Heart left ventricle (tissue), 16 donors: ENCODE data around the gene RBM44. TPM values are rescaled to one million over a fixed set of nuclear protein-coding genes. Genes with fewer than 3 reads are reported as not detected.

Experiments used
- ATAC-seq, 4 donors: fragments of 200-7000 bp; cut with Tn5 transposase; one replicate each; pipeline ENCODE4 v1.9.1; 2020 to 2022; ENCODE audit warnings: moderate library complexity in 4 of 4, mild to moderate bottlenecking in 3 of 4, moderate number of reproducible peaks in 1 of 4
- DNase-seq, 5 donors: peaks; one replicate each; pipeline ENCODE4 v3.0.0-alpha.2; 2020
- H3K27ac ChIP-seq, 12 donors: fragments of 200-600 bp; sonication (generic) in 4 of 12; one replicate each; pipeline versions ENCODE4 v1.5.0 to v1.8.0; 2016 to 2022; ENCODE audit warnings: mild to moderate bottlenecking in 2 of 12
- H3K27me3 ChIP-seq, 9 donors: fragments of 200-600 bp; sonication (generic) in 2 of 9; one replicate each; pipeline versions ENCODE4 v1.5.1 to v1.8.0; 2016 to 2022; ENCODE audit warnings: mild to moderate bottlenecking in 3 of 9
- H3K36me3 ChIP-seq, 9 donors: fragments of 200-600 bp; sonication (generic) in 2 of 9; one replicate each; pipeline versions ENCODE4 v1.5.0 to v1.8.0; 2018 to 2022; ENCODE audit warnings: mild to moderate bottlenecking in 2 of 9
- H3K4me1 ChIP-seq, 12 donors: fragments of 200-600 bp; sonication (generic) in 4 of 12; one replicate each; pipeline versions ENCODE4 v1.5.0 to v1.8.0; 2016 to 2022; ENCODE audit warnings: mild to moderate bottlenecking in 3 of 12
- H3K4me3 ChIP-seq, 12 donors: fragments of 200-600 bp; sonication (generic) in 4 of 12; one replicate each; pipeline versions ENCODE4 v1.5.0 to v1.8.0; 2017 to 2022; ENCODE audit warnings: mild to moderate bottlenecking in 9 of 12, moderate library complexity in 4 of 12
- H3K9me3 ChIP-seq, 12 donors: fragments of 200-600 bp; sonication (generic) in 4 of 12; one replicate each; pipeline versions ENCODE4 v1.5.0 to v1.8.0; 2016 to 2022; ENCODE audit warnings: mild to moderate bottlenecking in 1 of 12
- CTCF ChIP-seq, 12 donors: fragments of 200-600 bp; sonication (generic) in 4 of 12; IDR thresholded peaks; one replicate each; pipeline versions ENCODE4 v1.5.0 to v1.8.0; 2018 to 2022; ENCODE audit warnings: antibody characterized with exemption in 12 of 12, mild to moderate bottlenecking in 5 of 12
- POLR2A ChIP-seq, 2 donors: fragments of 450-650 bp; IDR thresholded peaks; one replicate each; pipeline ENCODE4 v1.6.1; 2017; ENCODE audit warnings: antibody characterized with exemption in 2 of 2, mild to moderate bottlenecking in 2 of 2, moderate library complexity in 2 of 2
- WGBS, 4 donors: extraction: QIAGEN DNeasy Blood & Tissue Kit in 2 of 4; methylation state at CpG; one replicate each; pipeline versions ENCODE4 v1.1.5 to v1.1.7; 2013 to 2018; 5-methylcytosine and 5-hydroxymethylcytosine counted together
- intact Hi-C, 10 donors: fragments of 100-400 bp; cut with DNase I; formaldehyde crosslinking; loops; one replicate each; pipeline versions ENCODE4 v1.11.1 to v1.14.2; 2022
- polyA plus RNA-seq, 2 donors: library from polyadenylated mRNA; stranded (reverse); fragments of 200-250 nt; gene quantifications; one replicate each; pipeline ENCODE4 v1.2.3, GENCODE V29; 2013
- total RNA-seq, 9 donors: library from RNA; depleted of rRNA in 2 of 9; stranded (reverse); fragments of >200 nt in 2 of 9; fragmentation: NEBNext Ultra II Directional in 3 of 9; extraction: Animal tissue kit (Norgen Biotek cat#: 25700) in 3 of 9; gene quantifications; one replicate each; pipeline versions ENCODE4 v1.1.0 to v1.2.4, GENCODE V29; 2016 to 2023
- donor health status: ischemic (EF 13 %, LVEDD 7.1; RV severe dilation, severe dysfunction).
- donor health status: healthy with polysubstance abuse.
- donor health status: DM: no; HTN: yes; CAD: no.
- donor health status: DM: no; HTN: no; CAD: no.
- donor health status: ischemic (EF 25% LVEDD 6.9; RV normal size, moderate dysfunction).
- donor health status: ischemic (EF 25% LVEDD 5.7; RV mildly dilated, moderate dysfunction).
- donor health status: healthy.
- donor health status: DM: yes; HTN: yes; CAD: no.
- donor health status: ischemic (EF 35%, LVEDD 5.7; RV mildly dilated, moderate dysfunction).
- donor health status: nonischemic (EF 11% LVEDD 7.7; RV severe dilation, severe dysfunction).
- donor health status: DM: yes; HTN: yes; CAD: no.
- donor health status: PGD.
- donor health status: ischemic (EF 29% LVEDD 5.4; RV normal size, mild dysfunction).
- donor health status: nonischemic (EF 23%, LVEDD 6.1; RV moderate dilation, normal function).

RBM44 gene
- total and polyA plus RNA-seq, 11 donors = 0.16 to 0.94 (median 0.44) TPM

- no peaks in the 10 kb centered on the region for H3K36me3 ChIP-seq
- peaks cover 0 to 68% (median 20%) of the 10 kb centered on the region in 12 donors for H3K4me1 ChIP-seq
- H3K27me3 ChIP-seq = no peaks in the 10 kb centered on the region
- no peak for ATAC-seq
- intact Hi-C loops = no loop called here
- TF ChIP-seq CTCF (IDR thresholded peaks at IDR 0.05) (no peak), POLR2A (IDR thresholded peaks at IDR 0.05) (no peak)
- 53 to 73% (median 68%) methylated on average over 10 to 12 of the region's 12 CpGs for WGBS, 4 donors
- H3K4me3 ChIP-seq = no peak overlapping the region
- DNase-seq = no peak
- H3K9me3 ChIP-seq = no peaks in the 10 kb centered on the region
- H3K27ac ChIP-seq = peak overlapping the region in 5 of 12 donors; percentile 8 to 97 (median 48)
Measured at GRCh38 chr2:237876532-237876931, 78.0 kb downstream of the RBM44 start.

GRCh38 chr2:237876951-237877491 lies 78.4 kb downstream of the RBM44 start:
- Histone ChIP-seq H3K27me3 (no peaks in the 10 kb centered on the region), H3K36me3 (no peaks in the 10 kb centered on the region), H3K4me3 (no peak overlapping the region), H3K4me1 (peaks cover 0 to 64% (median 17%) of the 10 kb centered on the region in 12 donors), H3K27ac (peak overlapping the region in 4 of 12 donors; percentile 42 to 97 (median 56)), H3K9me3 (no peaks in the 10 kb centered on the region)
- TF ChIP-seq POLR2A (IDR thresholded peaks at IDR 0.05) (no peak), CTCF (IDR thresholded peaks at IDR 0.05) (no peak)
- intact Hi-C loops = no loop called here
- WGBS, 4 donors = 83 to 90% (median 87%) methylated on average over 17 to 23 of the region's 23 CpGs
- DNase-seq = peak in 1 of 5 donors; percentile 34
- ATAC-seq = peak; percentile 6 to 45 (median 20)

DNA sequence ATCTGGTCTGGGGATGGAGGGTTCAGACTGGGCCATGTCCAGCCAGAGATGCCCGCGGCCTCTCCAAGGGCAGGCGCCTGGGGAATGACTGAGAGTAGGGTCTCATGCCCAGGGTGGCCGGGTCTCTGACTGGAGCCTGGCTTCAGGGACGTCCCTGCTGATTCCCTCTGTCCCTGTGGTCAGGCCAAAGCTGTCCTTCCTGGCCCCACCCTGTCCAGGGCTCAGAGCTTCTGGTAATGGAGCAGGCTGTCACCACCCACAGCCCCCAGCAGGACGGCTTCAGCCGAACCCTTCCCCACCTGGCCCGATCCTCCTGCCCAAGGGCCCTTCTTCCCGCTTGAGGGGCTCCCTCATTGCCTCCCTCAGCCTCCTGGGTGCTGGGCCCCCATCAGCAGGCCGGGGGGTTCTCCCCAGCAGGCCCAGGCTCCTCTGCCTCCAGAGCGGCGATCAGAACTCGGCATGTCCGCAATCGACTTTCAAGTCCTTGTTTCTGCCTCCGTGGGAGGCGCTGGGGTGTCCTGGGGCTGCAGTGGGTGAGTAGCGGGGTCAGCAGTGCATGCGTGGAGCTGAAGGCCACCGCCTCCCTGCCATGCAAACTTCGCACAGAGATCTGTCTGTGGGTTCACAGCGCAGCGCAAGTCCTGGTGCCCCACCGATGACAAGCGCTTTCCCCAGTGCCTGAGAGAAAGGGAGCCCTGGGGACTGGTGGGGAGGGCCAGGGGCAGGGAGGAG lies 79.2 kb downstream of the RBM44 start:
- peak overlapping the region in 4 of 12 donors; percentile 29 to 97 (median 53) for H3K27ac ChIP-seq
- intact Hi-C loops = no loop called here
- peak in 2 of 5 donors; percentile 18 to 47 for DNase-seq
- 87 to 93% (median 92%) methylated on average over 23 to 25 of the region's 25 CpGs for WGBS, 4 donors
- H3K4me1 ChIP-seq = peaks cover 0 to 61% (median 13%) of the 10 kb centered on the region in 12 donors
- H3K36me3 ChIP-seq = no peaks in the 10 kb centered on the region
- no peak for ATAC-seq
- TF ChIP-seq CTCF (IDR thresholded peaks at IDR 0.05) (no peak), POLR2A (IDR thresholded peaks at IDR 0.05) (no peak)
- no peaks in the 10 kb centered on the region for H3K27me3 ChIP-seq
- no peaks in the 10 kb centered on the region for H3K9me3 ChIP-seq
- no peak overlapping the region for H3K4me3 ChIP-seq

- Histone ChIP-seq H3K4me3 (no peak overlapping the region), H3K27ac (peak overlapping the region in 5 of 12 donors; percentile 22 to 97 (median 42)), H3K27me3 (no peaks in the 10 kb centered on the region), H3K36me3 (no peaks in the 10 kb centered on the region), H3K9me3 (no peaks in the 10 kb centered on the region), H3K4me1 (peaks cover 0 to 56% (median 10%) of the 10 kb centered on the region in 12 donors)
- DNase-seq (peak in 1 of 5 donors; percentile 20), ATAC-seq (peak in 2 of 4 donors; percentile 13 to 19)
- TF ChIP-seq POLR2A (IDR thresholded peaks at IDR 0.05) = no peak
- TF ChIP-seq CTCF (IDR thresholded peaks at IDR 0.05) = no peak
- intact Hi-C loops = no loop called here
- 76 to 81% (median 78%) methylated on average over 13 to 14 of the region's 14 CpGs for WGBS, 4 donors
Measured at GRCh38 chr2:237878321-237879057, 79.9 kb downstream of the RBM44 start.
